Trophoblast cell (in vitro differentiated cells and primary cell): ENCODE data around the gene EPPIN.

Source experiments
- DNase-seq, 2 donors: peaks; one replicate each; pipeline ENCODE4 v3.0.0-alpha.2; 2016
- H2AFZ ChIP-seq: 2 replicates; pipeline ENCODE4 v1.6.1; 2013; ENCODE audit warnings: low read length, moderate library complexity, mild to moderate bottlenecking; ENCODE audit not compliant: insufficient read depth, poor library complexity
- H2AK5ac ChIP-seq: 2 replicates; pipeline ENCODE4 v1.6.1; 2013; ENCODE audit warnings: mild to moderate bottlenecking, low read length
- H2BK120ac ChIP-seq: 2 replicates; pipeline ENCODE4 v1.6.1; 2013; ENCODE audit warnings: low read length, mild to moderate bottlenecking, moderate library complexity; ENCODE audit not compliant: insufficient read depth, poor library complexity
- H2BK12ac ChIP-seq: 2 replicates; pipeline ENCODE4 v1.6.1; 2013; ENCODE audit warnings: mild to moderate bottlenecking, low read length, moderate library complexity
- H2BK5ac ChIP-seq: 2 replicates; pipeline ENCODE4 v1.6.1; 2013; ENCODE audit warnings: low read length, low read depth, moderate library complexity, mild to moderate bottlenecking; ENCODE audit not compliant: poor library complexity
- H3K14ac ChIP-seq: 2 replicates; pipeline ENCODE4 v1.6.1; 2013; ENCODE audit warnings: mild to moderate bottlenecking, low read length
- H3K18ac ChIP-seq: 2 replicates; pipeline ENCODE4 v1.6.1; 2013; ENCODE audit warnings: mild to moderate bottlenecking, low read length
- H3K23ac ChIP-seq: 2 replicates; pipeline ENCODE4 v1.6.1; 2013; ENCODE audit warnings: low read length
- H3K27ac ChIP-seq: 2 replicates; pipeline ENCODE4 v1.5.1; 2013; ENCODE audit warnings: low read depth, mild to moderate bottlenecking, inconsistent platforms, low read length, moderate library complexity
- H3K27me3 ChIP-seq: 2 replicates; pipeline ENCODE4 v1.6.1; 2013; ENCODE audit warnings: inconsistent platforms, mild to moderate bottlenecking, low read length, moderate library complexity; ENCODE audit not compliant: insufficient read depth
- H3K36me3 ChIP-seq, 2 experiments: 1 replicate in 1 of 2; 2 replicates in 1 of 2; pipeline ENCODE4 v1.6.1; 2013; ENCODE audit warnings: low read length in 2 of 2, mild to moderate bottlenecking in 2 of 2, moderate library complexity in 1 of 2; ENCODE audit not compliant: insufficient read depth in 2 of 2, control insufficient read depth in 1 of 2
- H3K4ac ChIP-seq: 2 replicates; pipeline ENCODE4 v1.6.1; 2013; ENCODE audit warnings: low read depth, mild to moderate bottlenecking, low read length, moderate library complexity
- H3K4me1 ChIP-seq, 2 experiments: 1 replicate in 1 of 2; 2 replicates in 1 of 2; pipeline ENCODE4 v1.6.1; 2013; ENCODE audit warnings: low read length in 2 of 2, mild to moderate bottlenecking in 2 of 2, moderate library complexity in 1 of 2; ENCODE audit not compliant: insufficient read depth in 2 of 2, control insufficient read depth in 1 of 2
- H3K4me2 ChIP-seq: 2 replicates; pipeline ENCODE4 v1.6.1; 2013; ENCODE audit warnings: inconsistent platforms, mild to moderate bottlenecking, low read length, moderate library complexity
- H3K4me3 ChIP-seq: 2 replicates; pipeline ENCODE4 v1.5.1; 2013; ENCODE audit warnings: mild to moderate bottlenecking, low read depth, low read length, inconsistent platforms
- H3K79me1 ChIP-seq: one replicate; pipeline ENCODE4 v1.6.1; 2013; ENCODE audit warnings: low read length
- H3K79me2 ChIP-seq: 2 replicates; pipeline ENCODE4 v1.6.1; 2013; ENCODE audit warnings: low read length, mild to moderate bottlenecking; ENCODE audit not compliant: control insufficient read depth, insufficient read depth, poor library complexity
- H3K9ac ChIP-seq: 2 replicates; pipeline ENCODE4 v1.6.1; 2013; ENCODE audit warnings: mild to moderate bottlenecking, low read length
- H3K9me3 ChIP-seq: 2 replicates; pipeline ENCODE4 v1.6.1; 2013; ENCODE audit warnings: low read depth, mild to moderate bottlenecking, control low read depth, inconsistent platforms, low read length; ENCODE audit not compliant: insufficient read depth
- H4K12ac ChIP-seq: 2 replicates; pipeline ENCODE4 v1.6.1; 2013; ENCODE audit warnings: low read depth, mild to moderate bottlenecking, low read length, moderate library complexity
- H4K8ac ChIP-seq: 2 replicates; pipeline ENCODE4 v1.6.1; 2013; ENCODE audit warnings: low read depth, mild to moderate bottlenecking, low read length, moderate library complexity
- H4K91ac ChIP-seq: one replicate; pipeline ENCODE4 v1.6.1; 2013; ENCODE audit warnings: low read depth, mild to moderate bottlenecking, low read length, moderate library complexity
- WGBS: extraction: QIAGEN DNeasy Blood & Tissue Kit; methylation state at CpG from one replicate; pipeline ENCODE4 v1.1.7; 2013; ENCODE audit warnings: missing lambda C conversion rate; ENCODE audit not compliant: insufficient read length, insufficient coverage; ENCODE audit errors: extremely low coverage; 5-methylcytosine and 5-hydroxymethylcytosine counted together

The EPPIN gene

GRCh38 chr20:45527294-45527693 is 19.9 kb downstream of the EPPIN start:
- no peak overlapping the region for H3K4me2 ChIP-seq
- H3K79me1 ChIP-seq: no peaks in the 10 kb centered on the region
- no peak overlapping the region for H2BK5ac ChIP-seq
- H3K4me1 ChIP-seq: no peaks in the 10 kb centered on the region
- H2AK5ac ChIP-seq: no peak overlapping the region
- no peak overlapping the region for H3K27ac ChIP-seq
- no peak overlapping the region for H4K8ac ChIP-seq
- H4K91ac ChIP-seq: no peak overlapping the region
- no peak overlapping the region for H4K12ac ChIP-seq
- H3K9ac ChIP-seq: no peak overlapping the region
- H3K23ac ChIP-seq: no peak overlapping the region
- no peaks in the 10 kb centered on the region for H3K27me3 ChIP-seq
- no peak overlapping the region for H2BK120ac ChIP-seq
- no peak overlapping the region for H3K18ac ChIP-seq
- DNase-seq: no peak
- no peak overlapping the region for H2AFZ ChIP-seq
- no peaks in the 10 kb centered on the region for H3K36me3 ChIP-seq
- no peak overlapping the region for H2BK12ac ChIP-seq
- H3K9me3 ChIP-seq: peaks cover 2% of the 10 kb centered on the region
- WGBS: no CpG with 5 or more reads among the region's 4 CpGs
- no peak overlapping the region for H3K4me3 ChIP-seq
- H3K79me2 ChIP-seq: no peaks in the 10 kb centered on the region
- no peak overlapping the region for H3K14ac ChIP-seq
- H3K4ac ChIP-seq: no peak overlapping the region

- H3K36me3 ChIP-seq: no peaks in the 10 kb centered on the region
- H2BK120ac ChIP-seq: no peak overlapping the region
- H4K91ac ChIP-seq: no peak overlapping the region
- no peaks in the 10 kb centered on the region for H3K79me2 ChIP-seq
- no peak overlapping the region for H3K4me3 ChIP-seq
- no peaks in the 10 kb centered on the region for H3K27me3 ChIP-seq
- no peak overlapping the region for H3K18ac ChIP-seq
- H2BK12ac ChIP-seq: no peak overlapping the region
- H3K27ac ChIP-seq: no peak overlapping the region
- no peak overlapping the region for H3K4me2 ChIP-seq
- no peak overlapping the region for H4K8ac ChIP-seq
- no CpG with 5 or more reads among the region's 1 CpG for WGBS
- peaks cover 2% of the 10 kb centered on the region for H3K9me3 ChIP-seq
- H2AK5ac ChIP-seq: no peak overlapping the region
- H2AFZ ChIP-seq: no peak overlapping the region
- no peaks in the 10 kb centered on the region for H3K79me1 ChIP-seq
- H3K4ac ChIP-seq: no peak overlapping the region
- H4K12ac ChIP-seq: no peak overlapping the region
- H3K4me1 ChIP-seq: no peaks in the 10 kb centered on the region
- H3K14ac ChIP-seq: no peak overlapping the region
- no peak for DNase-seq
- H2BK5ac ChIP-seq: no peak overlapping the region
- no peak overlapping the region for H3K9ac ChIP-seq
- H3K23ac ChIP-seq: no peak overlapping the region
Observed at GRCh38 chr20:45523821-45524220, 23.4 kb downstream of the EPPIN start.

DNA sequence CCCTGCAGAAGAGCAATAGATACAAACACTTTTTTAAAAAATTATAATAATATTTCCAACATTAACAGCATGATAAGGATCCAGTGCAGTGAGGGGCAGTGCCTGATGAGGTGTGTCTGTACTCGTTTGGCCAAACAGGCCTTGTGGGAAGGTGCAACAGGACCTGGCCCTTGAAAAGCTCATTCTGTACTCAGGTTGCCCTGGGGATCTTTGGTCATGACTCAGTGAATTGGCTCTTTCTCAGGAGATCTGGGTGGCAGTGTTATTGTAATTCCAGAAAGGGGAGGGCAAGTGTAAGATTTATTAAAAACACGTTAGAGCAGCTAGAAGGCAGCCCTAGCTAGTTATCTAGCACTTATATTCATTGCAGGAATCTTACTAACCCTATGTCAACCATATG is 28.9 kb downstream of the EPPIN start:
- H3K79me1 ChIP-seq: no peaks in the 10 kb centered on the region
- H2BK5ac ChIP-seq: no peak overlapping the region
- H3K4ac ChIP-seq: no peak overlapping the region
- no peaks in the 10 kb centered on the region for H3K36me3 ChIP-seq
- no peak overlapping the region for H3K14ac ChIP-seq
- H3K18ac ChIP-seq: no peak overlapping the region
- no peak overlapping the region for H2BK120ac ChIP-seq
- no CpG with 5 or more reads among the region's 2 CpGs for WGBS
- no peak overlapping the region for H3K23ac ChIP-seq
- no peak overlapping the region for H2AK5ac ChIP-seq
- no peak overlapping the region for H3K27ac ChIP-seq
- H2BK12ac ChIP-seq: no peak overlapping the region
- DNase-seq: peak in 1 of 2 donors; percentile 5
- no peak overlapping the region for H4K8ac ChIP-seq
- no peak overlapping the region for H4K91ac ChIP-seq
- no peak overlapping the region for H4K12ac ChIP-seq
- no peaks in the 10 kb centered on the region for H3K79me2 ChIP-seq
- H3K4me1 ChIP-seq: no peaks in the 10 kb centered on the region
- no peaks in the 10 kb centered on the region for H3K9me3 ChIP-seq
- H3K27me3 ChIP-seq: no peaks in the 10 kb centered on the region
- no peak overlapping the region for H3K4me2 ChIP-seq
- H3K9ac ChIP-seq: no peak overlapping the region
- H3K4me3 ChIP-seq: no peak overlapping the region
- no peak overlapping the region for H2AFZ ChIP-seq

- H3K23ac ChIP-seq: no peak within 1 kb of the TSS
- no peak within 1 kb of the TSS for H2BK120ac ChIP-seq
- H3K27me3 ChIP-seq: no peaks in the 10 kb centered on the region
- WGBS: no CpG with 5 or more reads among the region's 5 CpGs
- peaks cover 0 to 2% of the 10 kb centered on the region in 2 experiments for H3K4me1 ChIP-seq
- H3K4me2 ChIP-seq: no peak within 1 kb of the TSS
- DNase-seq: no peak
- H2AK5ac ChIP-seq: no peak within 1 kb of the TSS
- no peak within 1 kb of the TSS for H2BK12ac ChIP-seq
- no peak within 1 kb of the TSS for H2BK5ac ChIP-seq
- no peak within 1 kb of the TSS for H4K91ac ChIP-seq
- no peak within 1 kb of the TSS for H4K12ac ChIP-seq
- H3K79me2 ChIP-seq: no peaks in the 10 kb centered on the region
- no peaks in the 10 kb centered on the region for H3K36me3 ChIP-seq
- H3K27ac ChIP-seq: no peak within 1 kb of the TSS
- no peak within 1 kb of the TSS for H3K9ac ChIP-seq
- no peaks in the 10 kb centered on the region for H3K79me1 ChIP-seq
- H3K9me3 ChIP-seq: no peaks in the 10 kb centered on the region
- H2AFZ ChIP-seq: no peak within 1 kb of the TSS
- no peak within 1 kb of the TSS for H3K4me3 ChIP-seq
- no peak within 1 kb of the TSS for H3K14ac ChIP-seq
- H4K8ac ChIP-seq: no peak within 1 kb of the TSS
- no peak within 1 kb of the TSS for H3K4ac ChIP-seq
- H3K18ac ChIP-seq: no peak within 1 kb of the TSS
Observed at GRCh38 chr20:45515147-45515913, 31.9 kb downstream of the EPPIN start, which contains the start of gene SPINT3. SPINT3 (minus strand) TSS chr20:45515622; CDS start chr20:45515608, 14 bp downstream.
